GM12874 (cell line): Measurements from ENCODE around the gene VWA7.

Source experiments
- TF ChIP-seq, protein P1 (sequence below): IDR thresholded peaks from 2 replicates; pipeline ENCODE4 v1.5.1; 2011; ENCODE audit warnings: low read depth, mild to moderate bottlenecking, control low read depth, low read length, moderate library complexity; ENCODE audit not compliant: insufficient read depth

The VWA7 gene

DNA sequence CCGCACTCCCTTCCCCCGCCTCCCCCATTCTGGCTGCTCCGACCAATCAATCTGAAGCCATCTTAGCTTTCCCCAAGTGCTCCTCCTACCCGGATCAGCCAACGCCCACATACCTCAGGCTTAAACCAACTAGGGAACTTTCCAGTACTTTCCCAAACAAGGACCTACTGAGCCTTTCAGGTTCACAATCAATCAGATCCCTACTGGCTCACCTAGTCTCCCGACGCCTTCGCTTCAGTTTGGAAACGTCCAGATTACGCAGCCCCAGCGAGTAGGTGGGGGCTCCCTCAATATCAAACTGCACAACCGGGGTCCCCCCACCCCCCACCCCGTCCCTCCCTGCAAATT lies 37.5 kb upstream of the VWA7 start:
- TF ChIP-seq, protein P1, sequence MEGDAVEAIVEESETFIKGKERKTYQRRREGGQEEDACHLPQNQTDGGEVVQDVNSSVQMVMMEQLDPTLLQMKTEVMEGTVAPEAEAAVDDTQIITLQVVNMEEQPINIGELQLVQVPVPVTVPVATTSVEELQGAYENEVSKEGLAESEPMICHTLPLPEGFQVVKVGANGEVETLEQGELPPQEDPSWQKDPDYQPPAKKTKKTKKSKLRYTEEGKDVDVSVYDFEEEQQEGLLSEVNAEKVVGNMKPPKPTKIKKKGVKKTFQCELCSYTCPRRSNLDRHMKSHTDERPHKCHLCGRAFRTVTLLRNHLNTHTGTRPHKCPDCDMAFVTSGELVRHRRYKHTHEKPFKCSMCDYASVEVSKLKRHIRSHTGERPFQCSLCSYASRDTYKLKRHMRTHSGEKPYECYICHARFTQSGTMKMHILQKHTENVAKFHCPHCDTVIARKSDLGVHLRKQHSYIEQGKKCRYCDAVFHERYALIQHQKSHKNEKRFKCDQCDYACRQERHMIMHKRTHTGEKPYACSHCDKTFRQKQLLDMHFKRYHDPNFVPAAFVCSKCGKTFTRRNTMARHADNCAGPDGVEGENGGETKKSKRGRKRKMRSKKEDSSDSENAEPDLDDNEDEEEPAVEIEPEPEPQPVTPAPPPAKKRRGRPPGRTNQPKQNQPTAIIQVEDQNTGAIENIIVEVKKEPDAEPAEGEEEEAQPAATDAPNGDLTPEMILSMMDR, result no peak

DNA sequence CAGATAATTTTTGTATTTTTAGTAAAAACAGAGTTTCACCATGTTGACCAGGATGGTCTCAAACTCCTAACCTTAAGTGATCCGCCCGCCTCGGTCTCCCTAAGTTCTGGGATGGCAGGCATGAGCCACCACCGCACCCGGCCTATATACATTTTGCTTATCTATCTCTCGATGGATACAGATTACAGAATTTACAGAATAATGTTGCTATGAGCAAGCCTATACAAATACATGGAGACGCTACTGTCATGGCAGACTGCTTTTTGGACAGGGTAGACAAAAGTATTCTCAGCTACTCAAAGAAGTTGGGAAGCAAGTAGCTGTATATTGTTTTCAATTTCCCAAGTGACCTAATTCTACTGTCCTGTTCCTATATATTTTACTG lies 36.3 kb upstream of the VWA7 start:
- TF ChIP-seq, protein P1, result no peak

DNA sequence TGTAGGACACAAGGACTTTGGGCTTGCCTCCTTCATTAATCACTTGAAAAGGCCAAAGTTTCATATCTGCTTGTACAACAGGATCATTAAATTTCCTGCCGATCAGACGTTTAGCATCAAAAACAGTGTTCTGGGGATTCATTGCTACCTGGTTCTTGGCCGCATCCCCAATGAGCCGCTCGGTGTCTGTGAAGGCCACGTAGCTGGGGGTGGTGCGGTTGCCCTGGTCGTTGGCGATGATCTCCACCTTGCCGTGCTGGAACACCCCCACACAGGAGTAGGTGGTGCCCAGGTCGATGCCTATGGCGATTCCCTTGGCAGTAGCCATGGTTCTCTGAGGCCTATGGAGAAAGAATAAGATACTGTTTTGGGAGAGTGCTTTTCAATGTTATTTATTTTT lies 34.5 kb upstream of the VWA7 start:
- TF ChIP-seq, protein P1, result no peak

DNA sequence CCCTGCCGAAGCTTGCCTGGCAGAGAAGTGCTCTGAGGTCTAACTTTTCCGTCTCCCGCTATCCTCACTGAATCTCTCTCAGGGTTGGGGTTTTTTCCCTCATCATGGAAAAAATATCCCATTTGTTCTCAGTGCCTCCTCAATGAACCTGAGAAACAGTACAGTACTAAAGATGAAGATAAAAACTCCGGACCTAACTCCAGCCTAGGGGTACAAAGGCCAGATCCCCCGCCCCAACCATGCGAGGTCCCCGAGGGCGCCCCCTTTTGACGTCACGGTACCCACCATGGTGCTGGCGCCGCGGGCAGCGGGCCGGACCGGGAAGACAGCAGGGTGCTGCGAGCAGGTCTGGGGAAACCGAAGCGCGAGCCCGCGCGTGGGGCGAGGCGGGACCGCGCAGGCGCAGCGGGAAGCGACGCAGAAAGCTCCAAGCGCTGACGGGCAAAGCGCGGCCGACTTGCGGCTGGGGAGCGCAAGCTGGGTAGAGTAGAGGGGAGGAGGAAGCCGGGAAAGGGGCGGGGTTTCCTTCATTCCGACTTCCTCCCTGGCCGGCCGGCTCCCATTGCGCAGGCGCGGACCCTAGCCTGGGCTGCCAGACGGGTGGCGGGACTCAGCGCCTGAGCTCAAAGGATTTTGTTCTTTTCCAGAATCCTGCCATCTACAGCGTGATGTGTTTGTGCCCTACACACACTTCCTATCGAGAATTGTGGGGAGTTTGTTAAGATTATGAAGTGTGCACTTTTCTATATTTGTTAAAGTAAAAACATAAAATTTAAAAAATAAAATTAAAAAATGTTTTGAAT lies 29.5 kb upstream of the VWA7 start, which contains the start of gene LSM2:
LSM2 (minus strand) TSS at position 497 of the 803 bp plus-strand sequence; CDS start at position 288, 209 bp downstream.
- TF ChIP-seq, protein P1, result peak; percentile 28; the same call in 1 of the 2 replicates

DNA sequence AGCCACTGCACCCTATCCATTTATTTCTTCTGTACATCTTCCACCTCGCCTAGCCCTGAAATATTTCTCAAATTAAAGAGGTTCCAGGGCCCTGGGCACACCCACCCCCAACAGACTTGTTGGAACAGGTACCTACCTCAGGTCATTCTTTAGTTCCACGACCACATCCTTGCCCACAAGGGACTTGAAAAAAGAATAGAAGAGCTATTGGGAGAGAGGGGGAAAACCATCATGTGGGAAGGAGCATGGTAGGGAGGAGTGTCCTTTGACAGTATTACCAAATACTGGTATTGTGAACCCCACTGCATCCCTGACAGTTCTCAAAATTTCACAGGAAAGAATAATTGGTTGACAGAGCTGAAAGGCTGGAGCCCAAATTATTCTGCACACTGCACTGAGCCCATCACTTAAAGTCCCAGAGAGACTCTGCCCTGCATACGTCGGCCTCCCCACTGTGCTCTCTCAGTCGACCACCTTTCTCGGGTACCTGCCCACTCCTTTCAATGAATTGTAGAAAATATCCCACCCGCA lies 28.9 kb upstream of the VWA7 start:
- TF ChIP-seq, protein P1, result no peak

DNA sequence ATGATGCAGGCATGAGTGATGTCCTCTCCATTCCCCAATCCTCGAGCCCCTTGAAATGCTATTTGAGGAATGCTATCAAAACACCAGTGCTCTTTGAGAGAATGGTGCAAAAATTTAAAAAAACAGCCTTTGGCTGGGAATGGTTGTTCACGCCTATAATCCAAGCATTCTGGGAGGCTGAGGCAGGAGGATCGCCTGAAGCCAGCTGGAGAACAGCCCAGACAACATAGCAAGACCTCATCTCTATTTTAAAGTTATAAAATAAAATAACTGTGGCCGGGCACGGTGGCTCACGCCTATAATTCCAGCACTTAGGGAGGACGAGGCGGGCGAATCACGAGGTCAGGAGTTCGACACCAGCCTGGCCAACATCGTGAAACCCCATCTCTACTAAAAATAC lies 22.7 kb upstream of the VWA7 start:
- TF ChIP-seq, protein P1, result no peak

DNA sequence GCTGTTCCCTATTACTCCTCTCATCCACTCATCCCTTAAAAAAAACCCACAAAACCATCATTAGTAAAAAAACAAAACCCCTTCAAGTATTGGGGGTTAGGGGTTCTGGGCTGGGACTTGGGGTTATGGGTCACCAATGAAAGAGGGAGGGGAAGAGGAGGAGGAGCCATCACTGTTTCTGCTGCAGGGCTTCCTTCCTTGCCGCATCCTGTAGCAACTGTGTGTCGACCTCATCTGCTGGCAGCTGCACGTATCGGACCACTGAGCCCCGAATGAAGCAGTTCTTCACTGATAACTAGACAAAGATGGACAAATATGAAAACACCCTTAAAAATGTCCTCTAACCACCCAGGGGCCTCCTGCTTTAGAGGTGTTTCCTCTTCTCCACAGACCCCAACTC lies 20.5 kb upstream of the VWA7 start:
- TF ChIP-seq, protein P1, result no peak
